ENCODE measurements around the gene CISTR.

The CISTR gene

GRCh38 chr12:53747095-53747494 lies 4.7 kb downstream of the CISTR start:
- H3F3A ChIP-seq (ENCODE audit: insufficient read depth, low read length) = no peaks in the 10 kb centered on the region
- H3K9me3 ChIP-seq (ENCODE audit: low read length) = no peaks in the 10 kb centered on the region
- no peak overlapping the region for H3K4me2 ChIP-seq (ENCODE audit: low read length)
- H3K9ac ChIP-seq (ENCODE audit: low read length) = no peak overlapping the region
- no peak overlapping the region for H3K4me3 ChIP-seq (ENCODE audit: low read depth, low read length, poor library complexity, severe bottlenecking)
- H2AFZ ChIP-seq (ENCODE audit: low read length) = no peak overlapping the region
- H3K9me2 ChIP-seq (ENCODE audit: low read depth, low read length) = no peaks in the 10 kb centered on the region
- H3K36me3 ChIP-seq (ENCODE audit: insufficient read depth, low read length) = no peaks in the 10 kb centered on the region
- H3K27me3 ChIP-seq (ENCODE audit: insufficient read depth, low read length) = no peaks in the 10 kb centered on the region
- no peaks in the 10 kb centered on the region for H3K79me2 ChIP-seq (ENCODE audit: insufficient read depth, low read length)
- TF ChIP-seq CTCF (IDR thresholded peaks at IDR 0.05; ENCODE audit: low read length) = no peak
- no peak for TF ChIP-seq EZH2 (IDR thresholded peaks at IDR 0.05; ENCODE audit: borderline replicate concordance, low read length)
- peaks cover 23% of the 10 kb centered on the region for H3K4me1 ChIP-seq (ENCODE audit: insufficient read depth, low read length, severe bottlenecking)
- no peaks in the 10 kb centered on the region for H4K20me1 ChIP-seq (ENCODE audit: insufficient read depth, low read length)
- H3K27ac ChIP-seq (ENCODE audit: low read depth, low read length, poor library complexity, severe bottlenecking) = no peak overlapping the region

- Histone ChIP-seq H2AFZ (ENCODE audit: low read length) (no peak overlapping the region), H3K9me2 (ENCODE audit: low read depth, low read length) (no peaks in the 10 kb centered on the region), H3K36me3 (ENCODE audit: insufficient read depth, low read length) (no peaks in the 10 kb centered on the region), H3K79me2 (ENCODE audit: insufficient read depth, low read length) (no peaks in the 10 kb centered on the region), H3K4me2 (ENCODE audit: low read length) (no peak overlapping the region), H4K20me1 (ENCODE audit: insufficient read depth, low read length) (no peaks in the 10 kb centered on the region), H3K9ac (ENCODE audit: low read length) (no peak overlapping the region), H3K4me1 (ENCODE audit: insufficient read depth, low read length, severe bottlenecking) (peaks cover 18% of the 10 kb centered on the region), H3F3A (ENCODE audit: insufficient read depth, low read length) (no peaks in the 10 kb centered on the region), H3K9me3 (ENCODE audit: low read length) (no peaks in the 10 kb centered on the region), H3K4me3 (ENCODE audit: low read depth, low read length, poor library complexity, severe bottlenecking) (no peak overlapping the region), H3K27ac (ENCODE audit: low read depth, low read length, poor library complexity, severe bottlenecking) (no peak overlapping the region), H3K27me3 (ENCODE audit: insufficient read depth, low read length) (no peaks in the 10 kb centered on the region)
- TF ChIP-seq CTCF (IDR thresholded peaks at IDR 0.05; ENCODE audit: low read length) = peak; percentile 99
- no peak for TF ChIP-seq EZH2 (IDR thresholded peaks at IDR 0.05; ENCODE audit: borderline replicate concordance, low read length)
Measured at GRCh38 chr12:53746592-53747092, 5.1 kb downstream of the CISTR start.

- Histone ChIP-seq H3K27me3 (ENCODE audit: insufficient read depth, low read length) (no peaks in the 10 kb centered on the region), H2AFZ (ENCODE audit: low read length) (no peak overlapping the region), H3K4me3 (ENCODE audit: low read depth, low read length, poor library complexity, severe bottlenecking) (no peak overlapping the region)
Measured at GRCh38 chr12:53744751-53745150, 7.0 kb downstream of the CISTR start.

More at GRCh38 chr12:53744751-53745150, 7.0 kb downstream of the CISTR start:
- H3K79me2 ChIP-seq (ENCODE audit: insufficient read depth, low read length) = no peaks in the 10 kb centered on the region
- H4K20me1 ChIP-seq (ENCODE audit: insufficient read depth, low read length) = no peaks in the 10 kb centered on the region
- H3K27ac ChIP-seq (ENCODE audit: low read depth, low read length, poor library complexity, severe bottlenecking) = no peak overlapping the region
- no peak overlapping the region for H3K9ac ChIP-seq (ENCODE audit: low read length)
- TF ChIP-seq CTCF (IDR thresholded peaks at IDR 0.05; ENCODE audit: low read length) = no peak
- no peak for TF ChIP-seq EZH2 (IDR thresholded peaks at IDR 0.05; ENCODE audit: borderline replicate concordance, low read length)
- no peaks in the 10 kb centered on the region for H3K9me2 ChIP-seq (ENCODE audit: low read depth, low read length)
- no peaks in the 10 kb centered on the region for H3K9me3 ChIP-seq (ENCODE audit: low read length)
- H3K4me1 ChIP-seq (ENCODE audit: insufficient read depth, low read length, severe bottlenecking) = no peaks in the 10 kb centered on the region
- H3K4me2 ChIP-seq (ENCODE audit: low read length) = no peak overlapping the region
- H3K36me3 ChIP-seq (ENCODE audit: insufficient read depth, low read length) = no peaks in the 10 kb centered on the region
- H3F3A ChIP-seq (ENCODE audit: insufficient read depth, low read length) = no peaks in the 10 kb centered on the region
